ENCODE data around the gene RAB7B.

Gene RAB7B

DNA sequence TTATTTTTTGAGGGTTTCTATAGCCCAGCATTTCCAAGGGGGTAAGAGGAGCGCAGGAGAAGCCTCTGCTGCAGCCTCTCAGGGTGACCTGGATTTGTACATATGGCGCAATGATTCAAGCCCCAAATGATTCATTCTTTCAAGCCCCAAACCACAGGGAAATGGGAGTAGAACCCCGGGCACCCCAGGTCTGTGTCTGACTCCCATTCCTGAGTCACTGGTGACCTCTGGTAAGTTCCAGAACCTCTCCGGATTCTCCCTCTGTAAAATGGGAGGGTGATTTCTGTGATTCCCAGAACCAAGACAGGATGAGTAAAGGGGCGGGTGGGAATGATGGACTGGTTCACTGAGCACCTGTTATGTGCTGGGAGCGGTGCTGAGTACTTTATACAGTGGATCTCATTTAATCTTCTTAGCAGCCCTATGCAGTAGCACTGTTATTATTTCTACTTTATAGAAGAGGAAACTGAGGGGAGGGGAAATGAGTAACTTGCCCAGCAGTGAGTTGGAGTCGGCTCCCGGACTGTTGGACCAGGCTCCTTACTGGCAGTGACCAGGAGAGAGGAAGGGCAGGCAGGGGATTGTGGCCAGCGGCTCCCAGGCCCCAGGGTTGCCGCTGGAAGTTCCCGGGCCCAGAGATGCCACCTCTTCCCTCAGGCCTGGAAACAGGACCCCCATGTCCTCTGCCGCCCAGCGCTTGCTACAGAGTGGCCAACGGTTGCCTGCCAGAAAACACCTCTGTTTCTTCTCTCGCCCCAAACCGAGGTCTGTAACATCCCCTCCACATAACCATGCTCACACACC lies 39.6 kb downstream of the RAB7B start:
- H3K9me3 ChIP-seq (ENCODE audit: control insufficient read depth, low read length) = no peaks in the 10 kb centered on the region
- no peak overlapping the region for H3K9ac ChIP-seq
- H3K79me2 ChIP-seq = no peaks in the 10 kb centered on the region
- TF ChIP-seq, protein P1, sequence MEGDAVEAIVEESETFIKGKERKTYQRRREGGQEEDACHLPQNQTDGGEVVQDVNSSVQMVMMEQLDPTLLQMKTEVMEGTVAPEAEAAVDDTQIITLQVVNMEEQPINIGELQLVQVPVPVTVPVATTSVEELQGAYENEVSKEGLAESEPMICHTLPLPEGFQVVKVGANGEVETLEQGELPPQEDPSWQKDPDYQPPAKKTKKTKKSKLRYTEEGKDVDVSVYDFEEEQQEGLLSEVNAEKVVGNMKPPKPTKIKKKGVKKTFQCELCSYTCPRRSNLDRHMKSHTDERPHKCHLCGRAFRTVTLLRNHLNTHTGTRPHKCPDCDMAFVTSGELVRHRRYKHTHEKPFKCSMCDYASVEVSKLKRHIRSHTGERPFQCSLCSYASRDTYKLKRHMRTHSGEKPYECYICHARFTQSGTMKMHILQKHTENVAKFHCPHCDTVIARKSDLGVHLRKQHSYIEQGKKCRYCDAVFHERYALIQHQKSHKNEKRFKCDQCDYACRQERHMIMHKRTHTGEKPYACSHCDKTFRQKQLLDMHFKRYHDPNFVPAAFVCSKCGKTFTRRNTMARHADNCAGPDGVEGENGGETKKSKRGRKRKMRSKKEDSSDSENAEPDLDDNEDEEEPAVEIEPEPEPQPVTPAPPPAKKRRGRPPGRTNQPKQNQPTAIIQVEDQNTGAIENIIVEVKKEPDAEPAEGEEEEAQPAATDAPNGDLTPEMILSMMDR (IDR thresholded peaks at IDR 0.05) = no peak
- no peak overlapping the region for H3K27ac ChIP-seq
- no peak overlapping the region for H2AFZ ChIP-seq
- H3K4me2 ChIP-seq (ENCODE audit: low read length) = no peak overlapping the region
- no peak overlapping the region for H3K4me3 ChIP-seq (ENCODE audit: low read depth, low read length)
- no peaks in the 10 kb centered on the region for H3K27me3 ChIP-seq (ENCODE audit: control insufficient read depth, insufficient read depth, low read length)
- H3K36me3 ChIP-seq (ENCODE audit: control insufficient read depth, insufficient read depth, low read length) = no peaks in the 10 kb centered on the region
- peaks cover 17% of the 10 kb centered on the region for H3K4me1 ChIP-seq

DNA sequence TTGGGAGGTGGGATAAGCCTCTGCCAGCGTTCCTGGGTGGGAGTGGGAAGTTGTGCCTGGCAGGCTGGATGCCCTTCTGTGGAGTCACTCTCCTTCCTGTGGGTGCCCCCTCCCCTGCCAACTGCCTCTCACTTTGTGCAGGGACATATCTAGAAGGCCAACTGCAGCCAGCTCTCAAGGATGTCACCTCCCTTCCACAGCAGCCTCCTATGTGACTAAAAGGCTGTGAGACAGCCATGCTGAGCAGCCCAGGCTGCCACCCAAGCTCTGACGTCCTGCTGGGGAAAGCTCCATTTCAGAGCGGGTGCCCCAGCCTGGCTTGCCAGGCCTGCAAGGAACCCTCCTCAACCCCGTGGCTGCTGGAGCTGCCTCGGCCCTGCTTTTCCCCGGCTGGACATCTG lies 40.4 kb downstream of the RAB7B start:
- Histone ChIP-seq H3K27me3 (ENCODE audit: control insufficient read depth, insufficient read depth, low read length) (no peaks in the 10 kb centered on the region), H3K4me2 (ENCODE audit: low read length) (no peak overlapping the region), H3K4me3 (ENCODE audit: low read depth, low read length) (no peak overlapping the region), H3K9me3 (ENCODE audit: control insufficient read depth, low read length) (no peaks in the 10 kb centered on the region), H3K9ac (no peak overlapping the region), H3K4me1 (peaks cover 17% of the 10 kb centered on the region), H3K79me2 (no peaks in the 10 kb centered on the region), H2AFZ (no peak overlapping the region), H3K36me3 (ENCODE audit: control insufficient read depth, insufficient read depth, low read length) (no peaks in the 10 kb centered on the region), H3K27ac (peak overlapping the region; percentile 68)
- TF ChIP-seq, protein P1 (IDR thresholded peaks at IDR 0.05) = no peak

DNA sequence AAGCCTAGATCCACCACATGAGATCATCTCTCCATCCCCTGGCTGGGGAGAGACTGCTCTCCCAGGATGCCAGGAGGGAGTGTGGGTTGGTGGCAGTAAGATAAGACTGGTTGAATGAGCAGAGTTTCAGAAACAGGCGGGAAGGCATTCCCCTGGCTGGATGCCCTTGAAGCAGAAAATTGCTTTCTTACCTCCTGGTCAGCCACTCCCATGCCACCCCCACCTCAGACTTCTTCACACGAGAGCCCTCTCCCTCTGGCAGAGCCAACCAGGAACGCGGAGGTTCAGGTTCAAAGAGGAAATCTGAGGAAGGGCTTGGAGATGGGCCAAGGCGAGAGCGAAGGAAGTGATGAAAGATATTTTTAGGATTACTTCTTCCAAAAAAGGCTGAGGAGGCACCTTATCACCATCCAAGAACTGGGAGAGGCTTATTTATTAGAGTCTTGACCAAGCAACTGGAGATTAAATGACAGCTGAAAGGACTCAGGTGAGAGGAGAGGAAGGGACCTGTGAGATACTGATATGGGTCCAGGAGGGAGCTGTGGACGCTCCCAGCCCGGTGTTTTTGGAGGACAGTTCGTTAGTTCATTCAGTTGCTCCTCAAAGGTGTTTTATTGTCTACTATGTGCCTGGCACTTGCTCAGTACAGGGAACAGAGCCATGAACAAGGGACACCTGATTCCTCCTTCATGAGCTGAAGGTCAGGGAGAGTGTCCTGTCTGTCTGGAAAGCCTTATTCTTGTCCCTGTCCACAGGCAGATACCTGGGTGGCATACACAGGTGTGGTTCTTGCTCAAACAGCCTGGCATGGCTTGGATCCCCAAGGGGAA lies 41.0 kb downstream of the RAB7B start:
- H3K36me3 ChIP-seq (ENCODE audit: control insufficient read depth, insufficient read depth, low read length) = no peaks in the 10 kb centered on the region
- H3K4me1 ChIP-seq = peaks cover 17% of the 10 kb centered on the region
- TF ChIP-seq, protein P1 (IDR thresholded peaks at IDR 0.05) = no peak
- peak overlapping the region; percentile 68 for H3K27ac ChIP-seq
- no peak overlapping the region for H2AFZ ChIP-seq
- H3K9ac ChIP-seq = no peak overlapping the region
- no peaks in the 10 kb centered on the region for H3K79me2 ChIP-seq
- H3K27me3 ChIP-seq (ENCODE audit: control insufficient read depth, insufficient read depth, low read length) = no peaks in the 10 kb centered on the region
- peak overlapping the region; percentile 47 for H3K4me2 ChIP-seq (ENCODE audit: low read length)
- no peak overlapping the region for H3K4me3 ChIP-seq (ENCODE audit: low read depth, low read length)
- H3K9me3 ChIP-seq (ENCODE audit: control insufficient read depth, low read length) = no peaks in the 10 kb centered on the region

DNA sequence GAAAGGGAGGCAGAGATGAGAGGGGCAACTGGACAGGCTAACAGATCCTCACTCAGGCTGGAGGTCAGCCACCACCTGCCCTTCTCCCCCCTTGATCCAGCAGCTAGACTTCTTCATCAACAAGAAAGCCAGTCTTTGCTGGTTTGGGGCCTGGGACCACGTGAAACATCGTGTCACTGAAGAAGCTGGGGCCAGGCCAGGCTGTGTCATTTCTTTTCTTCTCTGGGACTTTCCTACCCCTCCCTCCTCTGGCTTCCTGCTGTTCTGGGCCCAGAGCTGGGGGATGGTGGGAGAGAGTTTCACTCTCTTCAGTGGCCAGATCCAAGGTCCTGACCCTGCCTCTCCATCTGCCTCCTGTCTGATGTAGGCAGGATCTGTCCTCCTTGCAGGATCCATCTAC lies 41.8 kb downstream of the RAB7B start:
- Histone ChIP-seq H3K27ac (peak overlapping the region; percentile 68), H2AFZ (no peak overlapping the region), H3K36me3 (ENCODE audit: control insufficient read depth, insufficient read depth, low read length) (no peaks in the 10 kb centered on the region), H3K4me3 (ENCODE audit: low read depth, low read length) (no peak overlapping the region), H3K4me1 (peaks cover 17% of the 10 kb centered on the region), H3K27me3 (ENCODE audit: control insufficient read depth, insufficient read depth, low read length) (no peaks in the 10 kb centered on the region), H3K9ac (no peak overlapping the region), H3K9me3 (ENCODE audit: control insufficient read depth, low read length) (no peaks in the 10 kb centered on the region), H3K79me2 (no peaks in the 10 kb centered on the region), H3K4me2 (ENCODE audit: low read length) (no peak overlapping the region)
- TF ChIP-seq, protein P1 (IDR thresholded peaks at IDR 0.05) = no peak
